ENCODE data around the gene PTPRN.

Gene PTPRN

DNA sequence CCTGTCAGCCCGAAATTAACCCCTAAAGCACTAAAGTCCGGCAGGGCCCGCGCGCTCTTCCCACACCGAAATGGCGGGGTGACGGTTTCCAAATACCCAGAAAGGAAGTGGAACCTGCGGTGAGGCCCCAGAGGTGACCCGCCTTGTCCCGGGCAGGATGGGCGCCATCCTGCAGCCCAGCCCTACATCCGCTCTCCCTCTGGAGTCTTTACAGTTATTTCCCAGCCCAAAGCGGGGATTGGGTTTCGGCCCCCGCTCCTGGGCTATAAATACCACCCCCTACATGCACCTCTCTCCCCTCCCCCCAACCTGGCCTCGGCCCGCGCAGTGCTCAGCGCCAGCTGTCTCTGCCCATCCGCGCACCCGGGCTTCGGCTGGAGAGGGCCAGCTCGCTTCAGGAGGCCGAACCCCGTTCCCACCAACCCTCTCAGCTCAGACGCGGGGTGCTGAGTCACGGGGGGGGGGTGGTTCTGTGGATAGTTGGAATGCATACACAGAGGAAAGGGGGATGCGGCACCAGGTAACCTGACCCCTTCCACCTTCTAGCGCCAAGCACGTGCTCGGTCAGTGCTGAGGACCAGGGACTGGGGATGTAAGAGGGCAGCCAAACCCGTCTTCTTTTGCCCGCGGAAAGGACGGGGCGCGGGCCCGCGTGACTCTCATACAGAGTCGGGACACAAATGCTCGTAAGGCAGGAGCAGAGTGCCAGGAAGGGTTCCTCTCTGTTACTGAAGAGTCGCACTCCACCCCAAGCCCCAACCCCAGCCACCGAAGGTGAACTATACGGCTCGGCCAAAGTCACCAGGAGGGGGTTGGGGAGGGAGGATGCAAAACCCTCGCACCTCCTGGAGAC is 56.1 kb downstream of the PTPRN start, which contains the start of gene TUBA4B:
Gene TUBA4B (plus strand): TSS at position 344 of the 853 bp plus-strand sequence. CDS start 165 bp downstream, at position 509.
- DNase-seq (ENCODE audit: low read depth, low spot score) = no peak
- ChIA-PET POLR2A (interaction anchor here (0.6 to 1.4 kb wide), 5 partner anchors 8 to 155 kb away, joined by 3 to 5 read pairs (median 3); partner anchors contain the start of genes GLB1L and STK16), CTCF (interaction anchor here (1.5 to 6.3 kb wide), 6 partner anchors 23 to 94 kb away, joined by 4 to 67 read pairs (median 12); partner anchors contain the start of gene DNAJB2)
- TF ChIP-seq, protein P1, sequence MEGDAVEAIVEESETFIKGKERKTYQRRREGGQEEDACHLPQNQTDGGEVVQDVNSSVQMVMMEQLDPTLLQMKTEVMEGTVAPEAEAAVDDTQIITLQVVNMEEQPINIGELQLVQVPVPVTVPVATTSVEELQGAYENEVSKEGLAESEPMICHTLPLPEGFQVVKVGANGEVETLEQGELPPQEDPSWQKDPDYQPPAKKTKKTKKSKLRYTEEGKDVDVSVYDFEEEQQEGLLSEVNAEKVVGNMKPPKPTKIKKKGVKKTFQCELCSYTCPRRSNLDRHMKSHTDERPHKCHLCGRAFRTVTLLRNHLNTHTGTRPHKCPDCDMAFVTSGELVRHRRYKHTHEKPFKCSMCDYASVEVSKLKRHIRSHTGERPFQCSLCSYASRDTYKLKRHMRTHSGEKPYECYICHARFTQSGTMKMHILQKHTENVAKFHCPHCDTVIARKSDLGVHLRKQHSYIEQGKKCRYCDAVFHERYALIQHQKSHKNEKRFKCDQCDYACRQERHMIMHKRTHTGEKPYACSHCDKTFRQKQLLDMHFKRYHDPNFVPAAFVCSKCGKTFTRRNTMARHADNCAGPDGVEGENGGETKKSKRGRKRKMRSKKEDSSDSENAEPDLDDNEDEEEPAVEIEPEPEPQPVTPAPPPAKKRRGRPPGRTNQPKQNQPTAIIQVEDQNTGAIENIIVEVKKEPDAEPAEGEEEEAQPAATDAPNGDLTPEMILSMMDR (IDR thresholded peaks at IDR 0.05; ENCODE audit: insufficient read depth, low read length, missing control alignments) = no peak
- H3K4me3 ChIP-seq (ENCODE audit: low read depth, low read length) = peak within 1 kb of the TSS; percentile 57

DNA sequence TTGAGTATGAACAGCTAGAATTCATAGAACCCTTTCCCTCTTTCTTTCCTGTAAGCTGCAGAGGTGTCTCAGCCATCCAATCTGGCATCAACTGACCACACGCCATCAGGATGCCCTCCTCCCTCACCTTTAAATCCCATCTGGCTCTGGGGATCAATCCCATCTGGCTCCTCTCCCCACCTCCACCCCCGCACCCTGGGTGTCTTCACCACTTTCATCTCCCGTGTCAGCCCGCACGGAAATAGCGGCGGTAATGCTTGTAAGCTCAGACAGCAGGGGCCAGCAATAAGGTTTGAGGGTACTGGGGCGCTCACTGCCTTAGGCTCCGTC is 56.7 kb downstream of the PTPRN start:
- no peak for DNase-seq (ENCODE audit: low read depth, low spot score)
- H3K4me3 ChIP-seq (ENCODE audit: low read depth, low read length) = peak overlapping the region; percentile 57
- TF ChIP-seq, protein P1 (IDR thresholded peaks at IDR 0.05; ENCODE audit: insufficient read depth, low read length, missing control alignments) = no peak
- ChIA-PET POLR2A (interaction anchor here (0.6 to 1.4 kb wide), 4 partner anchors 15 to 156 kb away, joined by 3 to 5 read pairs (median 4); no protein-coding TSS in a partner anchor), CTCF (interaction anchor here (1.4 to 6.3 kb wide), 5 partner anchors 24 to 133 kb away, joined by 3 to 67 read pairs (median 7); partner anchors contain the start of gene DNAJB2)

DNA sequence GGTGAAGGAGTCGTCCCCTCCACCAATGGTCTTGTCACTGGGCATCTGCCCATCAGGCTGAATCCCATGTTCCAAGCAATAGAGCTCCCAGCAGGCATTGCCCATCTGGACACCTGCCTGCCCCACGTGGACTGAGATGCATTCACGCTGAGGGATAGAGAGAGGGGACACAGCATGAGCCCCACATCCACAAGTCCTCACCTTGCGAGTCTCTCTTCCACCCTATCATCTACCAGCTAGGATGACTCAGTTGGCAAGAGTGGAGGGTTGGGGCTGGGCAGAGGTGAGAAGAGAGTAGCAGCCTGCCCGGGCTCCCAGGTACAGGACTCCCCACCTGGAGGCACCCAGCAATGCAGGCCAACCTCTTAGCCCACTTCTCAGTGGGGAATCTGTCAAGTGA is 57.1 kb downstream of the PTPRN start:
- TF ChIP-seq, protein P1 (IDR thresholded peaks at IDR 0.05; ENCODE audit: insufficient read depth, low read length, missing control alignments) = no peak
- POLR2A ChIA-PET = interaction anchor here (0.7 to 1.4 kb wide), 3 partner anchors 14 to 43 kb away, joined by 3 read pairs; no protein-coding TSS in a partner anchor
- CTCF ChIA-PET = interaction anchor here (1.3 to 6.3 kb wide), 7 partner anchors 24 to 132 kb away, joined by 3 to 67 read pairs (median 4); partner anchors contain the start of gene DNAJB2
- no peak for DNase-seq (ENCODE audit: low read depth, low spot score)
- H3K4me3 ChIP-seq (ENCODE audit: low read depth, low read length) = no peak overlapping the region

DNA sequence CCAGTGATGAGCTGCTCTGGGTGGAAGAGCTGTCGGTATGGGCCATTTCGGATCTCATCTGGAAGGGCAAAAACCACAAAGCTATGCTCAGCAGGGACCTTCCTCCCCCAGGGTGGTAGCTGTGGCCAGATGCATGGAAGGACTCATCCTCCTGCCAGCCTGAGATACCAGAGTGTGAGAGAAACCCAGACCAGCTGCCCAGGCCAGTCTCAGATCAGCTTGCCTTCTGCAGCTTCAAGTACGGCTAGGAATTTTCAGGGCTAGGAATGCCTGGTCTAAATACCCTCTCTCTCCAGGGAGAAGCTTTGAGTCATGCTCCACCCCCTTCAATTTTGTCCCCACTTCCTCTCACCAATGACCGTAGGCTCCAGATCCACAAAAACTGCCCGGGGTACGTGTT is 57.5 kb downstream of the PTPRN start:
- POLR2A ChIA-PET = interaction anchor here (0.7 to 1.4 kb wide), 4 partner anchors 14 to 34 kb away, joined by 3 read pairs; no protein-coding TSS in a partner anchor
- no peak overlapping the region for H3K4me3 ChIP-seq (ENCODE audit: low read depth, low read length)
- TF ChIP-seq, protein P1 (IDR thresholded peaks at IDR 0.05; ENCODE audit: insufficient read depth, low read length, missing control alignments) = no peak
- CTCF ChIA-PET = interaction anchor here (0.5 to 6.3 kb wide), 10 partner anchors 10 to 132 kb away, joined by 3 to 67 read pairs (median 3); partner anchors contain the start of gene DNAJB2
- DNase-seq (ENCODE audit: low read depth, low spot score) = no peak

GRCh38 chr2:219250049-219250781 is 59.0 kb downstream of the PTPRN start:
- no peak for DNase-seq (ENCODE audit: low read depth, low spot score)
- ChIA-PET POLR2A (interaction anchor here (0.6 to 3.3 kb wide), 7 partner anchors 21 to 204 kb away, joined by 3 to 13 read pairs (median 4); partner anchors contain the start of genes ANKZF1, ATG9A and DNAJB2), CTCF (interaction anchor here (1.3 to 6.3 kb wide), 6 partner anchors 26 to 80 kb away, joined by 3 to 67 read pairs (median 6); partner anchors contain the start of genes ABCB6 and DNAJB2)
- H3K4me3 ChIP-seq (ENCODE audit: low read depth, low read length) = no peak overlapping the region
- TF ChIP-seq, protein P1 (IDR thresholded peaks at IDR 0.05; ENCODE audit: insufficient read depth, low read length, missing control alignments) = no peak

Measured in AG04449 (cell line).